Ramos (cell line): ENCODE results near the gene EPB41L5.

Experiments used
- in situ Hi-C: fragments of 300-500 bp; cut with MboI; formaldehyde crosslinking; loops from one replicate; pipeline ENCODE4 v1.14.3; 2022; ENCODE audit warnings: low sequenced_read_pairs; ENCODE audit not compliant: unreplicated experiment

The EPB41L5 gene

GRCh38 chr2:120222186-120223033, 209.5 kb downstream of the EPB41L5 start:
- in situ Hi-C loops = no loop called here

GRCh38 chr2:120223034-120223912, 210.4 kb downstream of the EPB41L5 start, which contains the start of gene TMEM185B:
TSS of gene TMEM185B (minus strand) at chr2:120223400. CDS start at chr2:120222976, 424 bp downstream.
- in situ Hi-C loops = no loop called here

GRCh38 chr2:120224256-120224655, 211.4 kb downstream of the EPB41L5 start:
- in situ Hi-C loops = no loop called here

GRCh38 chr2:120224735-120225548, 212.1 kb downstream of the EPB41L5 start:
- in situ Hi-C loops = no loop called here

- in situ Hi-C loops = no loop called here
Measured at GRCh38 chr2:120225549-120226065, 212.7 kb downstream of the EPB41L5 start.

- in situ Hi-C loops = no loop called here
Measured at GRCh38 chr2:120226316-120226715, 213.4 kb downstream of the EPB41L5 start.

- in situ Hi-C loops = no loop called here
Measured at GRCh38 chr2:120227111-120227991, 214.5 kb downstream of the EPB41L5 start.

GRCh38 chr2:120228503-120228902, 215.6 kb downstream of the EPB41L5 start:
- in situ Hi-C loops = no loop called here
